Measurements from ENCODE around the gene GJB5. TPM values are rescaled to one million over a fixed set of nuclear protein-coding genes. Genes with fewer than 3 reads are reported as not detected.

The GJB5 gene
- total RNA-seq, 6 experiments from 2014 or later = 0.59 to 0.77 (median 0.69) TPM; not detected in 2

DNA sequence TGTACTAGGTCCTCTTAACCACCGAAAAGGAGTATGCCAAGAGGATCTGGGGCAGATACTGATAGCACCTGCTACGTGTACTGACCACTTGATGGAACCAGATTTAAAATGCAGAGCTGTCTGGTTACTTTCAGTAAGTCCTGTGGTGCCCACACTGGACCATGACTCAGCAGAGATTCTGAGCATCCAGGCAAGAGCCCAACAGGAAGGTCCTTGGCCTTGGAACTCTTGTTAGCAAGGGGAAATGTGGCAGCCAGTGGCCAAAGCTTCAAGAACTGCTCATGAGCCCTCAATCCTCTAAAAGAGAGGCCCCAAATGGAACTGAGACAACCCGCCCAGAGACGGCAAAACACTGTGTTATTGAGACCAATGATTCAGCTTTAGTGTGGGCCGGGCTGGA is 4.2 kb upstream of the GJB5 start:
- Mint-ChIP-seq H3K9me3 (no peaks in the 10 kb centered on the region), H3K27ac (no peak overlapping the region)
- TF ChIP-seq, protein P1, sequence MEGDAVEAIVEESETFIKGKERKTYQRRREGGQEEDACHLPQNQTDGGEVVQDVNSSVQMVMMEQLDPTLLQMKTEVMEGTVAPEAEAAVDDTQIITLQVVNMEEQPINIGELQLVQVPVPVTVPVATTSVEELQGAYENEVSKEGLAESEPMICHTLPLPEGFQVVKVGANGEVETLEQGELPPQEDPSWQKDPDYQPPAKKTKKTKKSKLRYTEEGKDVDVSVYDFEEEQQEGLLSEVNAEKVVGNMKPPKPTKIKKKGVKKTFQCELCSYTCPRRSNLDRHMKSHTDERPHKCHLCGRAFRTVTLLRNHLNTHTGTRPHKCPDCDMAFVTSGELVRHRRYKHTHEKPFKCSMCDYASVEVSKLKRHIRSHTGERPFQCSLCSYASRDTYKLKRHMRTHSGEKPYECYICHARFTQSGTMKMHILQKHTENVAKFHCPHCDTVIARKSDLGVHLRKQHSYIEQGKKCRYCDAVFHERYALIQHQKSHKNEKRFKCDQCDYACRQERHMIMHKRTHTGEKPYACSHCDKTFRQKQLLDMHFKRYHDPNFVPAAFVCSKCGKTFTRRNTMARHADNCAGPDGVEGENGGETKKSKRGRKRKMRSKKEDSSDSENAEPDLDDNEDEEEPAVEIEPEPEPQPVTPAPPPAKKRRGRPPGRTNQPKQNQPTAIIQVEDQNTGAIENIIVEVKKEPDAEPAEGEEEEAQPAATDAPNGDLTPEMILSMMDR (IDR thresholded peaks at IDR 0.05) = no peak

DNA sequence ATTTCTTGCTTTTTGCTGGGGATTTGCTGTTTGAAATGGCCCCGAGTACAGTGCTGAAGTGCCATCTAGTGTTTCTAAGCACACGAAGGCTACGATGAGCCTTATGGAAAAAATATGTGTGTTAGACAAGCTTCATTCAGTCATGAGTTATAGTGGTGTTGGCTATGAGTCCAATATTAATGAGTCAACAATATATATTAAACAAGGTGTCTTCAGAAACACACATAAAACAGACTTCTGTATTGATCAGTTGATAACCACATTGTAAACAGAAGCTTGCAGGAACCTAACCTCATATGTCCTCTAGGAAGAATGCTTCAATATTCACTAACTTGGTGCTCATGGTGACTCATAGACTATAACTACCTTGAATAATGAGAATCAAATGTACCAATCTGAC is 1.7 kb upstream of the GJB5 start:
- Mint-ChIP-seq H3K27ac (no peak overlapping the region), H3K9me3 (no peaks in the 10 kb centered on the region), H3K4me1 (ENCODE audit: low read depth) (peaks cover 6% of the 10 kb centered on the region; the same call in 1 of the 2 replicates), H3K36me3 (ENCODE audit: low read depth) (no peaks in the 10 kb centered on the region), H3K4me3 (no peak overlapping the region), H3K27me3 (ENCODE audit: insufficient read depth) (peaks cover 22% of the 10 kb centered on the region)
- TF ChIP-seq, protein P1 (IDR thresholded peaks at IDR 0.05) = no peak
- DNase-seq = no peak

More for the DNA sequence above, 4.2 kb upstream of the GJB5 start:
- Mint-ChIP-seq H3K27me3 (ENCODE audit: insufficient read depth) (peaks cover 24% of the 10 kb centered on the region), H3K4me3 (no peak overlapping the region), H3K36me3 (ENCODE audit: low read depth) (no peaks in the 10 kb centered on the region), H3K4me1 (ENCODE audit: low read depth) (peaks cover 6% of the 10 kb centered on the region; the same call in 1 of the 2 replicates)
- DNase-seq = no peak

DNA sequence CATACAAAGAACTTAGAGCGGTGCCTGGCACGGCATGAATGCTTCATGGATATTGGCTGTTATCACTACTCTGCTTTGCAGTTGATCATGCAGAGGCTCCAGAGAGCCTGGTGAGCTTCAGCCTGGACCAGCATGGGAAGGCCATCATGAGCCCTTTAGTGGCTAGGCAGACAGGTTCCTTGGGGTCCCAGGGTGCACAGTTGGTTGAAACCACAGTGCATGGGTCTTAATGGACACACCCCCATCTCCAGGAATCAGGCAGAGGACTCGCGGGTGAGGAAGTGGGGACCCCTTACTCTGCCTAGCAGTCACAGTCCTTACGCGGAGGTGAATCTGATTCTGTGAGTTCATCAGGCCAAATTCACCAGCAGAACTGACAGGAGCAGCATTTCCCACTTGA is 1.1 kb downstream of the GJB5 start:
- H3K27me3 Mint-ChIP-seq (ENCODE audit: insufficient read depth) = peaks cover 23% of the 10 kb centered on the region
- no peaks in the 10 kb centered on the region for H3K36me3 Mint-ChIP-seq (ENCODE audit: low read depth)
- TF ChIP-seq, protein P1 (IDR thresholded peaks at IDR 0.05) = no peak
- DNase-seq = no peak
- H3K4me3 Mint-ChIP-seq = no peak overlapping the region
- no peaks in the 10 kb centered on the region for H3K9me3 Mint-ChIP-seq
- peaks cover under 1% of the 10 kb centered on the region; the same call in 1 of the 2 replicates for H3K4me1 Mint-ChIP-seq (ENCODE audit: low read depth)
- no peak overlapping the region for H3K27ac Mint-ChIP-seq

DNA sequence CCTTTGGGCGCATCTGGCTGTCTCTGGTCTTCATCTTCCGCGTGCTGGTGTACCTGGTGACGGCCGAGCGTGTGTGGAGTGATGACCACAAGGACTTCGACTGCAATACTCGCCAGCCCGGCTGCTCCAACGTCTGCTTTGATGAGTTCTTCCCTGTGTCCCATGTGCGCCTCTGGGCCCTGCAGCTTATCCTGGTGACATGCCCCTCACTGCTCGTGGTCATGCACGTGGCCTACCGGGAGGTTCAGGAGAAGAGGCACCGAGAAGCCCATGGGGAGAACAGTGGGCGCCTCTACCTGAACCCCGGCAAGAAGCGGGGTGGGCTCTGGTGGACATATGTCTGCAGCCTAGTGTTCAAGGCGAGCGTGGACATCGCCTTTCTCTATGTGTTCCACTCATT is 2.5 kb downstream of the GJB5 start:
- Mint-ChIP-seq H3K36me3 (ENCODE audit: low read depth) (no peaks in the 10 kb centered on the region), H3K27ac (no peak overlapping the region), H3K27me3 (ENCODE audit: insufficient read depth) (peaks cover 19% of the 10 kb centered on the region), H3K4me1 (ENCODE audit: low read depth) (no peaks in the 10 kb centered on the region; the same call in 1 of the 2 replicates), H3K4me3 (no peak overlapping the region), H3K9me3 (no peaks in the 10 kb centered on the region)
- DNase-seq = no peak
- TF ChIP-seq, protein P1 (IDR thresholded peaks at IDR 0.05) = no peak

DNA sequence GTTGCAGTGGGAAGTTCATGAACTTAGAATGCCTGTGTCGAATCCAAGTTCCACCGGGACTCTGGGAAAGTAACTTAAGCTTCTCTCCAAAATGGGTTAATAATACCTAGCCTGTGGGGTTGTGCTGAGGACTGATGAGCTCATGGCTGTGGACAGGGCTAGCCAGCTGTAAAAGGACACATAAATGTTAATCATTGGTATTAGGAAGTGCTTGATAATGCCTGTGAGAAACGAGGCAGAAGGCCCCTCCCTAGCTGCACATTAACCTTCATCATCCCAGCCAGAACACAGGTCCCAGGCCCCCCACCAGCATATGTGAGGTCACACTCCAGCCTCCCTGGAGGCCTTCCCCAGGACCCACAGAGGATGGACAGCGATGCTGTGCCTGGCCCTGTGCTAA is 3.9 kb downstream of the GJB5 start:
- H3K27me3 Mint-ChIP-seq (ENCODE audit: insufficient read depth) = peaks cover 16% of the 10 kb centered on the region
- H3K9me3 Mint-ChIP-seq = no peaks in the 10 kb centered on the region
- no peak for DNase-seq
- no peak overlapping the region for H3K4me3 Mint-ChIP-seq
- TF ChIP-seq, protein P1 (IDR thresholded peaks at IDR 0.05) = no peak
- no peak overlapping the region for H3K27ac Mint-ChIP-seq
- no peaks in the 10 kb centered on the region for H3K36me3 Mint-ChIP-seq (ENCODE audit: low read depth)
- H3K4me1 Mint-ChIP-seq (ENCODE audit: low read depth) = peaks cover 11% of the 10 kb centered on the region
